Uterus (tissue), 2 donors: Measurements from ENCODE around the gene RIMBP3B.
"Not testable (repeated sequence)": the region's sequence is repeated elsewhere in the genome, so short reads cannot be mapped to it uniquely, and the experiment has no call there.

ENCODE experiments used
- CTCF ChIP-seq, 4 experiments: fragments of 200-600 bp in 2 of 4; fragments of 450-650 bp in 2 of 4; sonication (generic) in 2 of 4; IDR thresholded peaks; one replicate each; pipeline ENCODE4 v1.5.1; 2016 to 2019; ENCODE audit warnings: antibody characterized with exemption in 4 of 4, mild to moderate bottlenecking in 2 of 4, moderate library complexity in 1 of 4
- POLR2A ChIP-seq, 2 donors: fragments of 450-650 bp; IDR thresholded peaks; one replicate each; pipeline ENCODE4 v1.6.1; 2016; ENCODE audit warnings: antibody characterized with exemption in 2 of 2, mild to moderate bottlenecking in 1 of 2, moderate library complexity in 1 of 2

- TF ChIP-seq CTCF, POLR2A (IDR thresholded peaks at IDR 0.05): not testable (repeated sequence)
Observed at GRCh38 chr22:21435998-21436810, 52.7 kb downstream of the RIMBP3B start.
